B cell (primary cell): ENCODE measurements around the gene COL9A3. TPM values are rescaled to one million over a fixed set of nuclear protein-coding genes. Genes with fewer than 3 reads are reported as not detected.

Source experiments
- ATAC-seq: fragments of 200-7000 bp; cut with Tn5 transposase; one replicate; pipeline ENCODE4 v1.10.0; 2021; ENCODE audit warnings: low read depth, mild to moderate bottlenecking, moderate number of reproducible peaks, moderate library complexity
- CTCF ChIA-PET: fragments of 350-600 bp; sonication (Branson Sonifier 250); formaldehyde crosslinking; loops from one replicate; lab custom pipeline; 2021; ENCODE audit warnings: antibody characterized with exemption, inconsistent platforms; lab: Charles Lee
- POLR2A ChIA-PET: fragments of 350-600 bp; sonication (Branson Sonifier 250); formaldehyde crosslinking; loops from one replicate; lab custom pipeline; 2021; ENCODE audit warnings: antibody characterized with exemption; lab: Charles Lee
- DNase-seq: peaks from one replicate; pipeline ENCODE4 v3.0.0; 2013
- H2AFZ ChIP-seq: 2 replicates; pipeline ENCODE4 v1.6.1; 2012; ENCODE audit warnings: mild to moderate bottlenecking, low read depth, low read length; ENCODE audit not compliant: insufficient read depth, poor library complexity, severe bottlenecking
- H3K27ac ChIP-seq, 2 donors: 1 replicate in 1 of 2; 2 replicates in 1 of 2; pipeline ENCODE4 v1.5.1; 2012 to 2013; ENCODE audit warnings: low read length in 2 of 2, mild to moderate bottlenecking in 2 of 2, moderate library complexity in 1 of 2
- H3K27me3 ChIP-seq, 4 experiments: fragments of 200-600 bp in 1 of 4; sonication (generic) in 1 of 4; replicated peaks in 1 of 4; 1 replicate in 2 of 4; 2 replicates in 2 of 4; pipeline versions ENCODE4 v1.6.1 to v1.7.0; 2013 to 2016; ENCODE audit warnings: low read length in 3 of 4, mild to moderate bottlenecking in 2 of 4, mixed read lengths in 1 of 4, moderate library complexity in 1 of 4; ENCODE audit not compliant: insufficient read depth in 4 of 4, control insufficient read depth in 3 of 4; ENCODE audit errors: control extremely low read depth in 1 of 4
- H3K36me3 ChIP-seq, 2 experiments: replicated peaks in 1 of 2; 1 replicate in 1 of 2; 2 replicates in 1 of 2; pipeline versions ENCODE4 v1.6.1 to v1.7.1; 2013; ENCODE audit warnings: low read length in 1 of 2; ENCODE audit not compliant: insufficient read depth in 2 of 2, control insufficient read depth in 1 of 2; ENCODE audit errors: control extremely low read depth in 1 of 2, extremely low read depth in 1 of 2
- H3K4me1 ChIP-seq, 2 donors: fragments of 200-600 bp in 1 of 2; sonication (generic) in 1 of 2; 1 replicate in 1 of 2; 2 replicates in 1 of 2; pipeline versions ENCODE4 v1.5.1 to v1.6.1; 2013 to 2017; ENCODE audit warnings: low read length in 2 of 2; ENCODE audit not compliant: control insufficient read depth in 2 of 2, insufficient read depth in 2 of 2
- H3K4me2 ChIP-seq: replicated peaks from 2 replicates; pipeline ENCODE3; 2012; ENCODE audit warnings: mild to moderate bottlenecking, low read depth, low read length; ENCODE audit not compliant: poor library complexity, severe bottlenecking
- H3K4me3 ChIP-seq, 5 experiments: fragments of 200-600 bp in 1 of 5; sonication (generic) in 1 of 5; 1 replicate in 3 of 5; 2 replicates in 2 of 5; pipeline versions ENCODE4 v1.5.1 to v1.7.0; 2011 to 2016; ENCODE audit warnings: low read length in 4 of 5, mild to moderate bottlenecking in 4 of 5, low read depth in 2 of 5, control low read depth in 1 of 5, moderate library complexity in 1 of 5; ENCODE audit not compliant: insufficient read depth in 1 of 5; ENCODE audit errors: control extremely low read depth in 1 of 5, extremely low read depth in 1 of 5
- H3K79me2 ChIP-seq: fragments of 200-600 bp; sonication (generic); one replicate; pipeline ENCODE4 v1.6.0; 2016; ENCODE audit warnings: low read length; ENCODE audit not compliant: control insufficient read depth, insufficient read depth
- H3K9ac ChIP-seq: fragments of 200-600 bp; sonication (generic); 2 replicates; pipeline ENCODE4 v1.6.1; 2017; ENCODE audit warnings: mild to moderate bottlenecking, low read length, moderate library complexity
- H3K9me3 ChIP-seq, 3 donors: one replicate each; pipeline versions ENCODE4 v1.6.1 to v1.7.1; 2013; ENCODE audit warnings: low read length in 2 of 3; ENCODE audit not compliant: control insufficient read depth in 2 of 3, insufficient read depth in 1 of 3; ENCODE audit errors: control extremely low read depth in 1 of 3
- H4K20me1 ChIP-seq: 2 replicates; pipeline ENCODE4 v1.6.0; 2012; ENCODE audit warnings: mild to moderate bottlenecking, low read length; ENCODE audit not compliant: insufficient read depth, control insufficient read depth, poor library complexity, severe bottlenecking
- H3K27ac Mint-ChIP-seq: one replicate; pipeline ENCODE4 v1.8.0; 2021; ENCODE audit warnings: mixed read lengths
- H3K27me3 Mint-ChIP-seq: one replicate; pipeline ENCODE4 v1.8.0; 2021; ENCODE audit warnings: mixed read lengths
- H3K4me1 Mint-ChIP-seq: one replicate; pipeline ENCODE4 v1.8.0; 2021; ENCODE audit warnings: mixed read lengths
- H3K4me3 Mint-ChIP-seq: one replicate; pipeline ENCODE4 v1.8.0; 2021; ENCODE audit warnings: mixed read lengths
- H3K9me3 Mint-ChIP-seq: one replicate; pipeline ENCODE4 v1.8.0; 2022; ENCODE audit warnings: mixed read lengths; ENCODE audit not compliant: insufficient read depth
- CTCF ChIP-seq: fragments of 200-600 bp; IDR thresholded peaks from one replicate; pipeline ENCODE4 v1.8.0; 2022; ENCODE audit warnings: antibody characterized with exemption, mild to moderate bottlenecking
- EZH2 ChIP-seq: IDR thresholded peaks from 2 replicates; pipeline ENCODE4 v1.6.1; 2012; ENCODE audit warnings: borderline replicate concordance, low read depth, mild to moderate bottlenecking, moderate library complexity, low read length; ENCODE audit not compliant: insufficient read depth, poor library complexity, severe bottlenecking
- WGBS: methylation state at CpG from one replicate; pipeline ENCODE4 v1.1.5; 2013; ENCODE audit warnings: missing lambda C conversion rate; ENCODE audit not compliant: insufficient coverage; 5-methylcytosine and 5-hydroxymethylcytosine counted together
- intact Hi-C: fragments of 100-400 bp; cut with micrococcal nuclease; formaldehyde crosslinking; loops from one replicate; pipeline ENCODE4 v1.10.0; 2022
- polyA plus RNA-seq: library from polyadenylated mRNA; depleted of rRNA; stranded (reverse); fragments of >200 nt; gene quantifications from 2 replicates; pipeline ENCODE4 v1.2.3, GENCODE V29; 2012
- total RNA-seq, 2 donors: library from RNA; stranded (reverse); fragments of 120-200 nt in 1 of 2; gene quantifications; 1 replicate in 1 of 2; 2 replicates in 1 of 2; pipeline versions ENCODE4 v1.2.3 to v1.2.4, GENCODE V29; 2013 to 2022

COL9A3 gene
- total and polyA plus RNA-seq, 2 donors (not counting 1 experiment from before 2014, with no cell fraction given): 10.7 to 96.3 TPM

GRCh38 chr20:62776692-62777527, 39.9 kb upstream of the COL9A3 start:
- Mint-ChIP-seq H3K4me3 (peak overlapping the region; percentile 50), H3K9me3 (no peaks in the 10 kb centered on the region), H3K27me3 (no peaks in the 10 kb centered on the region), H3K4me1 (peaks cover 25% of the 10 kb centered on the region), H3K27ac (peak overlapping the region; percentile 74)
- Histone ChIP-seq H3K27ac (peak overlapping the region; percentile 65 to 69), H3K9ac (peak overlapping the region; percentile 5), H3K4me1 (peaks cover 17 to 25% of the 10 kb centered on the region in 2 donors), H3K36me3 (no peaks in the 10 kb centered on the region), H4K20me1 (no peaks in the 10 kb centered on the region), H3K4me2 (peak overlapping the region; percentile 59), H2AFZ (peak overlapping the region; percentile 52), H3K27me3 (no peaks in the 10 kb centered on the region), H3K9me3 (peaks cover 0 to 20% (median 0%) of the 10 kb centered on the region in 3 donors), H3K79me2 (no peaks in the 10 kb centered on the region), H3K4me3 (peak overlapping the region in 2 of 5 experiments; percentile 17 to 19)
- ATAC-seq (peak; percentile 82), DNase-seq (peak; percentile 40)
- POLR2A ChIA-PET: no interaction called here
- TF ChIP-seq EZH2 (no peak), CTCF (no peak)
- 73% methylated on average over 11 of the region's 14 CpGs for WGBS
- CTCF ChIA-PET: no interaction called here
- intact Hi-C loops: no loop called here

- H3K4me2 ChIP-seq: no peak overlapping the region
- no peak overlapping the region for H3K4me3 Mint-ChIP-seq
- H3K27ac Mint-ChIP-seq: peak overlapping the region; percentile 74
- 92% methylated on average over 8 of the region's 8 CpGs for WGBS
- no peak for ATAC-seq
- H3K36me3 ChIP-seq: no peaks in the 10 kb centered on the region
- POLR2A ChIA-PET: no interaction called here
- no peak for TF ChIP-seq EZH2
- TF ChIP-seq CTCF: no peak
- no peak for DNase-seq
- no peak overlapping the region for H3K9ac ChIP-seq
- no peak overlapping the region for H3K27ac ChIP-seq
- no peak overlapping the region for H3K4me3 ChIP-seq
- peaks cover 17 to 25% of the 10 kb centered on the region in 2 donors for H3K4me1 ChIP-seq
- H4K20me1 ChIP-seq: no peaks in the 10 kb centered on the region
- no peaks in the 10 kb centered on the region for H3K27me3 Mint-ChIP-seq
- H3K79me2 ChIP-seq: no peaks in the 10 kb centered on the region
- intact Hi-C loops: no loop called here
- no peaks in the 10 kb centered on the region for H3K27me3 ChIP-seq
- H3K4me1 Mint-ChIP-seq: peaks cover 25% of the 10 kb centered on the region
- H3K9me3 Mint-ChIP-seq: no peaks in the 10 kb centered on the region
- CTCF ChIA-PET: no interaction called here
- H3K9me3 ChIP-seq: peaks cover 0 to 20% (median 0%) of the 10 kb centered on the region in 3 donors
- no peak overlapping the region for H2AFZ ChIP-seq
Measured at GRCh38 chr20:62777528-62777830, 39.4 kb upstream of the COL9A3 start.
